Upper lobe of left lung (tissue), 6 donors: ENCODE data around the gene C22orf31. TPM values are rescaled to one million over a fixed set of nuclear protein-coding genes. Genes with fewer than 3 reads are reported as not detected.

Source experiments
- ATAC-seq, 2 donors: fragments of 200-7000 bp; cut with Tn5 transposase; one replicate each; pipeline ENCODE4 v1.9.1; 2022; ENCODE audit warnings: mild to moderate bottlenecking in 2 of 2, moderate library complexity in 2 of 2; ENCODE audit not compliant: low FRiP score in 2 of 2
- DNase-seq, 2 donors: peaks; one replicate each; pipeline ENCODE4 v3.0.0-alpha.2; 2019 to 2020
- H3K27ac ChIP-seq, 4 donors: fragments of 200-600 bp; sonication (generic); one replicate each; pipeline ENCODE4 v1.5.1; 2016 to 2019
- H3K27me3 ChIP-seq, 4 donors: fragments of 200-600 bp; sonication (generic); one replicate each; pipeline ENCODE4 v1.5.1; 2017 to 2019
- H3K36me3 ChIP-seq, 4 donors: fragments of 200-600 bp; sonication (generic); one replicate each; pipeline ENCODE4 v1.5.1; 2016 to 2019
- H3K4me1 ChIP-seq, 4 donors: fragments of 200-600 bp; sonication (generic); one replicate each; pipeline ENCODE4 v1.5.1; 2018 to 2019
- H3K4me3 ChIP-seq, 4 donors: fragments of 200-600 bp; sonication (generic); one replicate each; pipeline ENCODE4 v1.5.1; 2017 to 2019; ENCODE audit warnings: mild to moderate bottlenecking in 2 of 4, moderate library complexity in 1 of 4
- H3K9me3 ChIP-seq, 4 donors: fragments of 200-600 bp; sonication (generic); one replicate each; pipeline ENCODE4 v1.5.1; 2018 to 2019
- CTCF ChIP-seq, 6 experiments: fragments of 450-650 bp in 4 of 6; fragments of 200-600 bp in 2 of 6; sonication (generic) in 2 of 6; IDR thresholded peaks; one replicate each; pipeline ENCODE4 v1.5.1; 2016 to 2019; ENCODE audit warnings: antibody characterized with exemption in 6 of 6
- EP300 ChIP-seq, 4 donors: sonication (generic); formaldehyde crosslinking; IDR thresholded peaks; one replicate each; pipeline ENCODE4 v1.5.1; 2017; ENCODE audit warnings: antibody characterized with exemption in 4 of 4, control low read depth in 2 of 4
- POLR2A ChIP-seq, 4 donors: fragments of 450-650 bp; IDR thresholded peaks; one replicate each; pipeline ENCODE4 v1.5.1; 2016 to 2017; ENCODE audit warnings: antibody characterized with exemption in 4 of 4, mild to moderate bottlenecking in 2 of 4
- POLR2AphosphoS5 ChIP-seq, 2 donors: sonication (generic); formaldehyde crosslinking; IDR thresholded peaks; one replicate each; pipeline ENCODE4 v1.5.1; 2017; ENCODE audit warnings: antibody characterized with exemption in 2 of 2
- WGBS, 2 donors: methylation state at CpG; one replicate each; pipeline ENCODE4 v1.1.5; 2017 to 2018; 5-methylcytosine and 5-hydroxymethylcytosine counted together
- total RNA-seq, 6 donors: library from RNA; depleted of rRNA in 4 of 6; stranded (reverse); fragments of >200 nt in 4 of 6; gene quantifications; one replicate each; pipeline versions ENCODE4 v1.1.0 to v1.2.1, GENCODE V29; 2016 to 2021
- donor health status: DM: no; HTN: no; CAD: no; lungs with moderate emphysema.
- donor health status: DM: no; HTN: yes; CAD: no; lungs with severe emphysema.

C22orf31 gene
- total RNA-seq, 6 donors from 2014 or later, result not detected

- Histone ChIP-seq H3K4me1 (peaks cover 5 to 16% (median 9%) of the 10 kb centered on the region in 4 donors), H3K36me3 (no peaks in the 10 kb centered on the region), H3K27me3 (no peaks in the 10 kb centered on the region), H3K9me3 (no peaks in the 10 kb centered on the region), H3K4me3 (no peak overlapping the region), H3K27ac (peak overlapping the region in 1 of 4 donors; percentile 41)
- TF ChIP-seq CTCF (IDR thresholded peaks at IDR 0.05), result no peak
- TF ChIP-seq POLR2AphosphoS5 (IDR thresholded peaks at IDR 0.05), result no peak
- no peak for TF ChIP-seq EP300 (IDR thresholded peaks at IDR 0.05)
- no peak for TF ChIP-seq POLR2A (IDR thresholded peaks at IDR 0.05)
- WGBS, 2 donors, result 59 to 75% methylated on average over 3 of the region's 3 CpGs
- peak in 1 of 2 donors; percentile 11 for ATAC-seq
- no peak for DNase-seq
Measured at GRCh38 chr22:29016067-29016938, 45.3 kb downstream of the C22orf31 start.

- 90 to 92% methylated on average over 4 of the region's 4 CpGs for WGBS, 2 donors
- DNase-seq (no peak), ATAC-seq (no peak)
- Histone ChIP-seq H3K9me3 (no peaks in the 10 kb centered on the region), H3K27ac (no peak overlapping the region), H3K27me3 (no peaks in the 10 kb centered on the region), H3K4me3 (no peak overlapping the region), H3K4me1 (peaks cover 5 to 19% (median 14%) of the 10 kb centered on the region in 4 donors), H3K36me3 (no peaks in the 10 kb centered on the region)
- TF ChIP-seq CTCF (IDR thresholded peaks at IDR 0.05), result no peak
- TF ChIP-seq EP300 (IDR thresholded peaks at IDR 0.05), result no peak
- TF ChIP-seq POLR2A (IDR thresholded peaks at IDR 0.05), result no peak
- no peak for TF ChIP-seq POLR2AphosphoS5 (IDR thresholded peaks at IDR 0.05)
Measured at GRCh38 chr22:29014773-29015172, 46.9 kb downstream of the C22orf31 start.

DNA sequence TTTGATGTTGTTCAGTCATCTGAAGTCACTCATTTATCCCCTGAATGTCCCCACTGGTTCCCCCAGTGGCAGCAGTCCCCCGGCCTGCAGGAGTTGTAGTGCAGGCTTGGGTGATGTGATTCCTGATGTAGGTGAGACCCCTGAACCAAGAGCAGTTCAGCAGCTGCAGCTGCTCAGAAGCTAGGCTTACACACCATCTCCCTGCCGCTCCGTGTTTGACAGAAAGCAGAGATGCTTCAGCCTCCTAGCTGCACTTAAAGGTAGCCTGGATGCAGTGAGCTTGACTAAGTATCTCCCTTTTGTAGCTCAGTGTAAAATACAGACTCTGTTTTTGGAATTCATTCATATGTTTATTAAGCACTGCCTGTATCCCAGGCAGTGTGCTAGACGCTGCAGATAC, 47.3 kb downstream of the C22orf31 start:
- ATAC-seq, result no peak
- Histone ChIP-seq H3K9me3 (no peaks in the 10 kb centered on the region), H3K4me3 (no peak overlapping the region), H3K4me1 (peaks cover 5 to 19% (median 14%) of the 10 kb centered on the region in 4 donors), H3K36me3 (no peaks in the 10 kb centered on the region), H3K27ac (no peak overlapping the region), H3K27me3 (no peaks in the 10 kb centered on the region)
- no peak for DNase-seq
- TF ChIP-seq POLR2AphosphoS5 (IDR thresholded peaks at IDR 0.05) (no peak), EP300 (IDR thresholded peaks at IDR 0.05) (no peak), POLR2A (IDR thresholded peaks at IDR 0.05) (no peak), CTCF (IDR thresholded peaks at IDR 0.05) (no peak)
- WGBS, 2 donors, result 83 to 100% methylated on average over 4 of the region's 4 CpGs

DNA sequence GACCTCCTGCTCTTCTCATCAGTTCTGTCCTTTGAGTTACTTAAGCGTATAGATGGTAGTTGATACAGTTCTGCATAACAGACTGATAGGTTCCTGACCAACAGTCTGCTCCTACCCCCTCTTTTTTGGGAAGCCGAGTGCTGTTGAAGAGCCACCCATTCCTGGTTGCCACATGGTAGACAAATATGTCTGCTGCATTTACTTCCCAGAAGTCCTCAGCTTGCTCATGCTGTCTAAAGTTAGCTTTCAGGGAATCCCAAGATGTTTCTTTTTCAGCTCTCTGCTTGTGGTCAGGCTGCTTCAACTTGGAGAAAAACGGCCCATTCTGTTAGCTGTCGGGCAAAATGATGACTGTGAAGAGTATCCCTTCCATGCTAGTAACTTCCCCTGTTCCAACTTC, 48.7 kb downstream of the C22orf31 start:
- Histone ChIP-seq H3K36me3 (no peaks in the 10 kb centered on the region), H3K4me3 (no peak overlapping the region), H3K9me3 (no peaks in the 10 kb centered on the region), H3K27ac (no peak overlapping the region), H3K27me3 (no peaks in the 10 kb centered on the region), H3K4me1 (peaks cover 5 to 19% (median 14%) of the 10 kb centered on the region in 4 donors)
- TF ChIP-seq POLR2A (IDR thresholded peaks at IDR 0.05) (no peak), POLR2AphosphoS5 (IDR thresholded peaks at IDR 0.05) (no peak), EP300 (IDR thresholded peaks at IDR 0.05) (no peak), CTCF (IDR thresholded peaks at IDR 0.05) (no peak)
- no peak for DNase-seq
- 86 to 90% methylated on average over 4 of the region's 4 CpGs for WGBS, 2 donors
- ATAC-seq, result no peak

DNA sequence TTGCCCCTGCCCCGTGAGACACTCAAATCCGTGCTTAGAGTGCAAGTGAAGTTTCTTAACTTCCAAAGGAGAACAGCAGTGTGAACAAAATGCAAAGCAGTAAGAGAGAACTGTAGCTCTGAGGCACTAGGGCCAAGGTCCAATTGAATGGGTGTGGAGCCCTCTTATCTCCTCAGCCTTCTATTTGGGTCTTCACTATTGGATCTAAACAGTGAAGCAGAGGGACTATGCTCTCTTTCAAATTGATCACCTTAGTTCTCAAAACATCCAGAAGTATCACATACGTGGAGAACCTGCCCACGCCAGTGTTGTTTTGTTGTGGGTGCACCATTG, 49.6 kb downstream of the C22orf31 start:
- no peaks in the 10 kb centered on the region for H3K9me3 ChIP-seq
- no peaks in the 10 kb centered on the region for H3K36me3 ChIP-seq
- H3K4me1 ChIP-seq, result peaks cover 5 to 17% (median 13%) of the 10 kb centered on the region in 4 donors
- H3K27ac ChIP-seq, result no peak overlapping the region
- H3K4me3 ChIP-seq, result no peak overlapping the region
- WGBS, 2 donors, result 77 to 78% methylated on average over 4 of the region's 4 CpGs
- TF ChIP-seq POLR2A (IDR thresholded peaks at IDR 0.05) (no peak), POLR2AphosphoS5 (IDR thresholded peaks at IDR 0.05) (no peak), EP300 (IDR thresholded peaks at IDR 0.05) (no peak), CTCF (IDR thresholded peaks at IDR 0.05) (no peak)
- no peaks in the 10 kb centered on the region for H3K27me3 ChIP-seq
- no peak for ATAC-seq
- no peak for DNase-seq
